Mesothelial cell of epicardium (in vitro differentiated cells): ENCODE measurements around the gene IL12A. TPM values are rescaled to one million over a fixed set of nuclear protein-coding genes. Genes with fewer than 3 reads are reported as not detected.

Source experiments
- DNase-seq, 2 experiments: peaks; one replicate each; pipeline ENCODE4 v3.0.0; 2021; ENCODE audit warnings: low spot score in 2 of 2; ENCODE audit not compliant: unreplicated experiment in 2 of 2
- H3K27ac Mint-ChIP-seq: 2 replicates; pipeline ENCODE4 v1.8.0; 2021; ENCODE audit warnings: mixed read lengths
- H3K27me3 Mint-ChIP-seq: 2 replicates; pipeline ENCODE4 v1.8.0; 2021; ENCODE audit warnings: low read depth, mixed read lengths
- H3K36me3 Mint-ChIP-seq: 2 replicates; pipeline ENCODE4 v1.8.0; 2021; ENCODE audit warnings: mixed read lengths
- H3K4me1 Mint-ChIP-seq: 2 replicates; pipeline ENCODE4 v1.8.0; 2021; ENCODE audit warnings: mixed read lengths
- H3K4me3 Mint-ChIP-seq: 2 replicates; pipeline ENCODE4 v1.8.0; 2021; ENCODE audit warnings: mild to moderate bottlenecking, moderate library complexity, mixed read lengths
- H3K9me3 Mint-ChIP-seq: 2 replicates; pipeline ENCODE4 v1.8.0; 2021; ENCODE audit warnings: mixed read lengths
- CTCF ChIP-seq: fragments of 200-600 bp; sonication (generic); IDR thresholded peaks from one replicate; pipeline ENCODE4 v1.5.0; 2021; ENCODE audit warnings: antibody characterized with exemption; ENCODE audit not compliant: unreplicated experiment
- total RNA-seq: library from RNA; stranded (reverse); gene quantifications from 3 replicates; pipeline ENCODE4 v1.2.1, GENCODE V29; 2021

IL12A gene
- total RNA-seq, 1 donor from 2014 or later: not detected

DNA sequence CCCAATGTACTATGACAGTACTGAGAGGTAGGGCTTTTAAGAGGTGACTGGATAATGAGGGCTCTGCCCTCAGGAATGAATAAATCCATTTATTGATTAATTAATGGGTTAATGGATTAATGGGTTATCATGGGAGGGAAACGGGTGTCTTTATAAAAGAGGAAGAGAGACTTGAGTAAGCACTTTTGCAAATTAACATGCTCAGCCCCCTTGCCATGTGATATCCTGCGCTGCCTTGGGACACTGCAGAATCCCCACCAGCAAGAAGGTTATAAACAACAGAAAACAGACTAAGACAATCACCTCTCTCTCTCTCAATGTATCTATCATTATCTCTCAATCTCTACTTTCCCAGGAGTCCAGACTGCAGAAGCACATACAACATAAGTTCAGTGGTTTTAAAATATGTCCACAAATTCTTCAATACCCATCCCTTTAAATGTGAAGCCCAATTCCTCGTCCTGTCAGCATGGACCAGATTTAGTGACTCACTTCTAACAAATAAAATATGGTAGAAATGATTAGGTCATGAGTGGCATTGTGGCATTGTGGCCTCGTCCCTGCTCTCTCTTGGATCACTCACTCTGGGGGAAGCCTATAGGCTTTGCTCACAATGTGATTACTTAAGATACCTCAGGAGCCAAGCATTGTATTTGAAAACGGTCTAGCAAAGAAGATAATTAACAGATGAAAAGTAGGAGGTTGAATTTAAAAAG is 40.0 kb upstream of the IL12A start:
- no peaks in the 10 kb centered on the region for H3K9me3 Mint-ChIP-seq
- no peak for DNase-seq
- TF ChIP-seq CTCF: no peak
- no peak overlapping the region for H3K27ac Mint-ChIP-seq
- no peak overlapping the region for H3K4me3 Mint-ChIP-seq
- no peaks in the 10 kb centered on the region for H3K36me3 Mint-ChIP-seq
- no peaks in the 10 kb centered on the region for H3K4me1 Mint-ChIP-seq
- H3K27me3 Mint-ChIP-seq: peaks cover 25% of the 10 kb centered on the region

DNA sequence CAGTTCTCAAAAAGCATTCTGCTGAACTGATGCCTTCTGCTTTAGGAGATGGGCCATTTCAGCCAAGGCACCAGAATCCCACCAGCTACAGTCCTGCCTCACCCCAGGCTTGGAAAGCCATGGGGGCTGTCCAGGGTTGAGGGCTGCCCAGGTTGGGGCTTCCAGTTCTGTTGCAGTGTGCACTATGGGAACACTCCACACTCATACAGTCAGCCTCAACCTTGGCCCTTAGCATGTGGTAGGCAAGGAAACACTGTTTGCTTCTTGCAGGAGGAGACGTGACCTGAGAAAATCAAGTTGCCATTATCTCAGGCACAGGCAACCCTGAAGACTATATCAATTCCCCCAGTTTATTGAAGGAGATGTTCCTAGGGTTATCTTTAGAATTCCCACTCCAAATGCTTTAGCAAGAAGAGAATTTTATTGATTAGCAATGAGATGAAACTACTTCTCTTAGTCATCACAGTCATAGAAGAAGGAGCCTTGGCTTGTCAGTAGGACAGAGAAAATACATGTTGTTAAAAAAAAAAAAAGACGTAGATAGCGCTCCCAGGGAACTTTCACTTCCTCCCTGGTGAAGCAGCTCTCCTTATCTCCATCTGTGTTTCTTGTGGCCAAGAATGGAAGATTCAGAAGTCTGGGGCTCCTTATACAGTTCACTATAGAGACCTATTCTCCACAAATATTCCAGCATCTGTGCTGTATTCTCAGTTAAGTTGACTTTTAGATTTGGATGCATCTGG is 38.3 kb upstream of the IL12A start:
- no peaks in the 10 kb centered on the region for H3K4me1 Mint-ChIP-seq
- TF ChIP-seq CTCF: no peak
- DNase-seq: no peak
- no peak overlapping the region for H3K4me3 Mint-ChIP-seq
- H3K27me3 Mint-ChIP-seq: peaks cover 29% of the 10 kb centered on the region
- no peak overlapping the region for H3K27ac Mint-ChIP-seq
- no peaks in the 10 kb centered on the region for H3K9me3 Mint-ChIP-seq
- no peaks in the 10 kb centered on the region for H3K36me3 Mint-ChIP-seq

DNA sequence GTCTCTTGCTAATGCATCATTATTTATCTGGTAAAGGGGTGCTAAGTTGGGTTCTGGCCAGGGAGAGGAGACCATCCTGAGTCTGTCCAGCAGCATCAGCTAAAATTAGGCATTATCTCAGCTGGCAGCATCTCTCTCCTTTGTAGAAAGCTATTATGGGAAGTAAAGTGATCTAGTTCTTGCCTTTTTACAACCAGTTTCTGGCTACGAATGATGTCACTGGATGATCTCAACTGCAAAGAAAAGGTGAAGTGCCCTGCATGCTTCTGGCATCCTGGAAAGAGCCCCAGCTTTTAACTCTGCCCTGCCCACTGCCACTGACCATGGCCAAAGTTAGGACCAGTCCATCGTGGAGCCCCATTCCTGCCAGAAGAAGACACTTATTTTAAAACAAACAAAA is 37.1 kb upstream of the IL12A start:
- Mint-ChIP-seq H3K27ac (no peak overlapping the region), H3K9me3 (no peaks in the 10 kb centered on the region), H3K36me3 (no peaks in the 10 kb centered on the region), H3K27me3 (peaks cover 33% of the 10 kb centered on the region), H3K4me3 (no peak overlapping the region), H3K4me1 (no peaks in the 10 kb centered on the region)
- TF ChIP-seq CTCF: no peak
- DNase-seq: no peak

GRCh38 chr3:159953325-159954085 is 35.1 kb upstream of the IL12A start:
- H3K4me3 Mint-ChIP-seq: no peak overlapping the region
- DNase-seq: no peak

More at GRCh38 chr3:159953325-159954085, 35.1 kb upstream of the IL12A start:
- TF ChIP-seq CTCF: no peak
- peaks cover 39% of the 10 kb centered on the region for H3K27me3 Mint-ChIP-seq
- peaks cover 10% of the 10 kb centered on the region for H3K9me3 Mint-ChIP-seq
- no peaks in the 10 kb centered on the region for H3K4me1 Mint-ChIP-seq
- H3K36me3 Mint-ChIP-seq: no peaks in the 10 kb centered on the region
- H3K27ac Mint-ChIP-seq: no peak overlapping the region
